Measurements from ENCODE around the gene MAN1C1.

Gene MAN1C1

DNA sequence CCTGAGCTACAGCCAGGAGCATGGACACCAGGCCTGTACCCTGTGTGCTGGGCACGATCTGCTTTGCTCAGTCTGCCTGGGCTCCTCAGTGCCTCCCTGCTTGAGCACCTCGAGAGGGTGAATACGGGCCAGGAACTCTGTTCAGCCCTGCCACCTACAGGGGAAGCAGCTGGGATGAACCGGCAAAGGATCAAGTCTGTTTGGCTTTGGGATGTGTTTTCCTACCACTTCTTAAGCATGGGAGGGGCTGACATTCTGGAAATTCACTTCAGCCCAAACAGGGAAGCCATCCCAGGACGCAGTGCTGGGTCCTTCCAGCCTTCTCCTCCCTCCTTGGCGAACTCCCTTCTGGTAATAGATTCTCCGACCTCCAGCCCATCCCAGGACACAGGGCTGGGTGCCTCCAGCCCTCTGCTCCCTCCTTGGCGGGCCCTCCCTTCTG lies 127.6 kb downstream of the MAN1C1 start:
- peak; percentile 54 for DNase-seq

DNA sequence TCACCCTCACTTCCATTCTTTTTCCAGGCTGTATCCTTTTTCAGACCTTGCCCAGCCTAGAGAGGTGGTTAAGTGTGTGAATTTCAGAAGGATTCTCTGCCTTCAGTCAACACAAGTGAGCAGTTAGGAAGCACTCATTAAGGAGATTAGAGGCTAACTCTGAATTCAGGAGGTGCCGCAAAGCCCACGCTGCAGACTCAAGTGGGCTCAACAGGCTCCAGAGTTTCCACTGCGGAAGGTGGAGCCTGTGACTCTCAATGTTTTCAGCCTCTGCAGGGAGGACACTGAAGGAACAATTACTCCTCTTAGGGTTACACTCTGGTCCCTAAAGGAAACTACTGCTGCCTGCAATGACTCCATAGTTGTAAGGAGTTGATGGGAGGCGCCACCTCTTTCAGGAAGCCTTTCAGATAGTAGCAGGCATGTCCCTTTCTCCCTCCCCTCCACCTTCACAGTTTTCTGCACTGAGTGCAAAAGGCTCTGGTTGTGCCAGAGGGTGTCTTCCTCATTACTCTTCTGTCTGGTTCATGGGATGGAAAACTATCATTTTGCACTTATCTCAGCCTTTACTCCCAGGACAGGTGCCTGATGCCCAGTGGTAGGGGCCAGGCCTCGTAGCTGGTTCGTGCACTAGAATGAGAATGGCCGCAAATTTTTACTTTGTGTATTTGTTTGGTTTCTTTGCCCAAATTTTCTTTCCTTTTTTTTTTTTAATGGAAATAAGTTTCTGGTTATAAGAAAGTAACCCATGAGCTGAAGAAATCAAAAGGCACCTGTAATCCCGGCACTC lies 128.2 kb downstream of the MAN1C1 start:
- DNase-seq = no peak

DNA sequence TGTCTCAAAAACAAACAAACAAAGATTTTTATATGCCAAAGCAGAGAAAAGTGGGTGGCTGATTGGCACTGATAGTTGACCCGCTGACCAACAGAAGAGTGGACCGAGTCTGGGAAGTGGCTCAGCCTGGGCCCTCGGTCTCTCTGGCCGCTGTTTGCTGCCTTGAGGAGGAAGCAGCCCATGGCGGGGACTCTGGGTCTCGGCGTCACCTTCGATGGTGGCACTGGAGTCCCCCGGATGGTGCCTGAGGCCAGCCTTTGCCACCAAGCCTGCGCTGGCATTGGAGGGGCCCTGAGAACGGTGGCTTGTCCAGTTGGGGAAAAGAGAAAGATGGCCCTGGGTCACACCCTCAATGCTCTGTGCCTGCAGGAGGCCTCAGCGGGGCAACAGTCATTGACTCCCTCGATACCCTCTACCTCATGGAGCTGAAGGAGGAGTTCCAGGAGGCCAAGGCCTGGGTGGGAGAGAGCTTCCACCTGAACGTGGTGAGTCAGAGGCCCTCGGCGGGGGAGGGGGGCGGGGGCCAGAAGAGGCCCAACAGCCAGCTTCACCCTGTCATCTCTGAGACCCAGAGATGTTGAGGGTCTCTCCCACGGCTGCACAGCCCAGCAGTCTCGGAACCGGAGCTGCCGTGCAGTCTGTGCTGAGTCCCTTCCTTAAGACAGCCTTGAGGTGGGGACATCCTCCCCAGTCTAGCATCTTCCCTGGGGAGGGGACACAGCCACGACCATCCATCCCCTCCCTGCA lies 129.9 kb downstream of the MAN1C1 start:
- no peak for DNase-seq

DNA sequence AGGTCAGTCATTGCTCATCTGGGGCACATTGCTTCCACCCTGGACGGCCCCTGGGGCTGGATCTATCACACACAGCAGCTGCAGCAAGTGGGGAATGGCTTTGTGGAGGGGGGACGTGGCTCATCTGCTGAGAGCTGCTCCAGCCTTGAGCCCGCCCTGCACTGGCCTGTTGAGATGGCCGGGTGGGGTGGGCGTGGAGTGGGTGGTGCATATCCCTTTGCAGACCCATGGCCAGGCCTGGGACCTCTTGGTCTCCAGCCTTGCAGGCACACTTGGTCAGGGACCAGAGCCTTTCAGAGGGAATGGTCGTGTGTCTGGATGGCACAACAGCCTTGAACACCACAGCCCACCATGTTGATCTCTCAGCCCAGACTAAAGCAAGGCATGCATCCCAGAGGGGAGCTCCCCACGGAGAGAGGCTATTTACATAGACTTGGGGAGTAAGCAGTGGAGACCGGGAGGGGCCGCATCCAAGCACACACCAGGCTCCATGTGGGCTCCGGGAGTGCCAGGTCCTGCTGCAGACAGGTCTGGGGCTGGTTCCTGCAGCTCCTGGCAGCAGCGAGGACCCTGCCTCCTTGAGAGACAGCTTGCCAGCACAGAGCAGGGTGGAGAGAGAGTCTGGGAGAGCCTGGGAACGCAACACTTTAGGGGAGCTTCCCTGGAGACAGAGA lies 130.6 kb downstream of the MAN1C1 start:
- no peak for DNase-seq

DNA sequence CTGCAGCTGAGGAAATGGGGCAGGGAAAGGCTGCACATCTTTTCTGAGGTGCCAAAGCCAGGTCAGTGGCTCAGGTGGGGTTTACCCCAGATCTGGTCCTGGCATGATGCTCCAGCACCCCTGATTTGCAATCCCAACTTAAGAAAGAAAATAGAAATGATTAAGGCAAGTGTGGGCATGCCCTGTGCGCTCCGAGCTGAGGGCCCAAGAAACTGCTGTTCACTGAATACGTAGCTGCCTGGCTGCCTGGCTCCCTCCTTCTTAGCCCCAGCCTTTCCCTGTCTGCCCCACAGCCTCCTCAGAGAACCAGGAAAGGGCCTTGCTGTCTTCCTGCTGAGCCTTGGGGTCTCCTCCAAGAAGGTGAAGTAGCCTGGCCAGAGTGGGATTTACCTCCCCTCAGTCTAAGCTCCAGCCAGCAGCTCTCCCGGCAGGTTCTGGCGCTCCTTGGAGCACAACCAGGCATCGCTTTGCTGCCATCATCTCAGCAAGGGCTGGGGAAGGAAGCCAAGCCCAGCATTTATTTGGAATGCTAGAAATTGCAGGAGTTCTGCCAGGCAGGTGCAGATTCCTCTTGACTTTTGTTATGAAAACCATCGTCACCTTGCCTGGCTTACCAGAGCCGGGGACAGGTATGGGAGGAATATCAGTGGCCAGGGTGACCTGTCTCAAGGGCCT lies 132.1 kb downstream of the MAN1C1 start:
- DNase-seq = no peak

DNA sequence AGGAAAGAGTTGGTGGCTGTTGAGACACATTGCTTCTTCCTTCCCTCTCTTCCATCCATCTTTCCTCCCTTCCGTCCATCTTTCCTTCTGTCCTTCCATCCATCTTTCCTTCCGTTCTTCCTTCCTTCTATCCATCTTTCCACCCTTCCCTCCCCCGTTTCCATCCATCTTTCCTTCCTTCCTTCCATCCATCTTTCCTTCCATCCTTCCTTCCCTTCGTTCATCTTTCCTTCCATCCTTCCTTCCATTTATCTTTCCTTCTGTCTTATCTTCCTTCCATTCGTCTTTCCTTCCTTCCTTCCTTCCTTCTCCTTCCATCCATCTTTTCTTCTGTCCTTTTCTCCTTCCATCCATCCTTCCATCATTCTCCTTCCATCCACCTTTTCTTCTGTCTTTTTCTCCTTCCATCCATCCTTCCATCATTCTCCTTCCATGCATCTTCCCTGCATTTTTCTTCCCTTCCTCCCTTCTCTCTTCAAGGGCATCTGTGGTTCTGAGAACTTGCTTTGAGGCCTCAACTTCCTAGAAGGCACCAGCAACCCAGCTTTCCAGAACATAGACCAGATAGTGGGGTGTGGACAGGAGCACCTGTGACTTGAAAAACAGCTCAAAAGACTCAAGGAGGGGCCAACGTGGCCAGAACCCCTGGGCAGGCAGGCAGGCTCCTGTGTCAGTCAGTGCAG lies 134.5 kb downstream of the MAN1C1 start:
- DNase-seq = no peak

DNA sequence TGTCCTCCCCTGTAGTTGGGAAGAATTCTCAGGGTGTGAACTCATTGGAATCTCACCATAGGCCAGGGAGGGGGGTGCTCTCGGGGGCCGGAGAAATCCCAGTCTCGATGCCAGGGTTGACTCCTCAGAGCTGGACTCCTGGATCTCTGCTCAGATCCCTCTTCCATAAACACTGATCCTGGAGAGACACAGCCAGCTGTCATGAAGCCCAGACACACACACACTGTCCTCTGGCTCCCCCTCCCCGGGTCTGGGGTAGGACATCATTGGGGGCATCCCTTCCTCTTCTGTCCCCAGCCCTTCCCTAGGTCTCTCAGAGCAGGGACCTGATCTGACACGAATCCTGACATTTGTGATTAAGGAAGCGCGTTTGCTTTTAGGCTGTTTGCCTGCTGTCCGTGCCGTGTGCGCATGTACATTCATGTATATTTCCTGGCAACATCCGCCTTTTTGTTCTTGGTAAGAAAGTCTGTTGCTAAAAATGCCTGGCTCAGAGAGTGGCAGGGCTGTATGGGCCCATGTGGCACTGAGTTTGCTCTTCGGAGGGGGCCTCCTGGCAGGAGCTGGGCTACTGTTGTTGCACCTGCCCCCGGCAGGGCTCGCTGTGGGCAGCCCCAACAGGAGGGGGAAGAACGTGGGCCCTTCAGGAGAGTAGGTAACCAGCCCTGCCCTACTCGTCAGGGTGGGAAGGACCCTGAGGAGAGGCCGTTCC lies 138.0 kb downstream of the MAN1C1 start:
- DNase-seq = no peak

DNA sequence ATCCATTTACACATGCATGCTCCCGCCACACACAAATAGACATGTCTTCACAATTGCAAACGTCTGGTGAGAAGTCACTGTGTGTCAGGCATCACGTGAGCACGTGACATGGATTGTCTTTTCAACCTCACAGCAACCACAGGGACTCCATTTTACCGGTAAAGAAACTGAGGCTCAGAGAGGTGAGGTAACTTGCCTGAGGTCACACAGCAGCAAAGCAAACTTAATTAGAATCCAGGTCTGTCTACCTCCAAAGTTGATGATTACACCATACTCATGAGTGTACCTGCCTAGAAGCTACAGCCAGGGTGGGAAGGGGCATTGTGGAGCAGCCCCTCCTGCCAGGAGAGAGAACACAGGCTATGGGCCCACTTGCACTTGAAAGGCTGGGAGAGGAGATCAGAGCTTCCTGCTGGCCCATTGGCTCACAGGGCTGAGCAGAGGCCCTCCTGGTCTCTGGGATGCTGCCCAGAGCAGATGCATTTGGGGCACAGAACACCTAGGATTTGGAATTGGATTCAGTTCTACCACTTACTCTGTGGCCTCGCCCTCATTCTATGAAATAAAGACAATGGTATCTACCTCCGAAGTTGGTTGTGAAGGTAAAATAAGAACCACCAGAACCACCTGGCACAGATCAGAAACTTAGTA lies 139.0 kb downstream of the MAN1C1 start:
- DNase-seq = no peak

DNA sequence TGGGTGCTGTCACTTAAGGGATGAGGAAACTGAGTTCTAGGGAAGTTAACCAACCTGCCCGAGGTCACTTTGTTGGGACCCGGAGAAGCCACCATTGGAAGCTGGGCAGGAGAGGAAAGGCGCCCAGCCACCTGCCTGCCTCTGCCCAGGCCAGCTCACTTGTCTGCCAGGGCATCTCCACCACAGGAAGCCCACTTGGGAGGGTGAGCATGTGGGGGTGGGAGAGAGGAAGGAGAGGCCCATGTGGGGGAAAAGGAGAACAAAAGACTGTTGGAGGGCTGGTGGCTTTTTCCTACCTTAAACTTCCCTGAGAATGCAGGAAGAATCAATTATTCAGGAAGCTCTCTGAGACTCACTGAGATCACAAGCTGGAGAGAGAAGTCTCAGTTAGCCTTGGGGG lies 139.6 kb downstream of the MAN1C1 start:
- no peak for DNase-seq

DNA sequence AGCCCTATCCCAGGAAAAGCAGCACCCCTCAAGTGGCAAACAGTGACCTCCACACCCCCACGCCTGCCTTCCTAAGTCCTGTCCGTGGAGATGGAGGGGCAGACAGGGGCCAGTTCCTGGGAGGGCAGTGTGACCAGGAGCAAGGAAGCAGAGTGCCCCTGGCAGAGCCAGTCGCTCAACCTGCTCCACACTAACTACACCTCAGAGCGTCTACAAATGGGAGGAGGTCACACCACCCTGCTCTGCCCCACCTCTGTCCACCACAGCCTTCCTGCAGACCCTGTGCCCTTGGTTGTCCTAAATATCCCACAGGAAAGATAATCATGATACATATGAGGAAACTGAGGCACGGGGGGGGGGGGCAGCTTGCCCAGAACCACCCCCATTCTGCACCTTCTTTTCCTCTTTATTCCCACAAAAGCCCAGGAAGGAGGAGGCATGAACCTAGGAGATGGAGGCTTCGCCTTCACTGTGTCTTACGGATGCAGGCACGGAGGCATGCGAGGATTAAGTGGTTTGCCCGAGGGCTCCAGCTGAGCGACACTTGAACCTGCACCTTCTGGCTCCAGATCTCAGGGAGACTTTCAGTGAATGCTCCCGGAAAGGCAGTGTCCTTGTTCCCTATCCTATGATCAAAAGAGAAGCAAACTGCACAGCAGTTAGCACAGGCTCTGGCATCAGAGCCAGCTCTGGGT lies 140.7 kb downstream of the MAN1C1 start:
- DNase-seq = no peak

DNA sequence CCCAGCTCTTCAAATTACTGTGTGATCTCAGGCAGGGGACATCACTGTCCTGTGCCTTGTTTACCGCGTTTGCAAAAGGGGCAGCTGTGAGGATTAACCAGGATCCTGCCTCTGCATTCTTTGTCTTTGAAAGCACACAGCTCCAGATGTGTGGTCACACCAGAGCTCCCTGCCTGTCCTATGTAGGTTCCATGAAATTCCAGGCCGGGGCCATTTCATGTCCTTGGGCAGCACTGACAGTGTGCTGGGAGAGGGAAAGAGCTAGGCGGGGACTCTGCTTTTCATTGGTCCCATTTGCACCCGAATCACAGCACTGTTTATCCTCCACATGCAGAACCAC lies 141.2 kb downstream of the MAN1C1 start:
- DNase-seq = no peak

DNA sequence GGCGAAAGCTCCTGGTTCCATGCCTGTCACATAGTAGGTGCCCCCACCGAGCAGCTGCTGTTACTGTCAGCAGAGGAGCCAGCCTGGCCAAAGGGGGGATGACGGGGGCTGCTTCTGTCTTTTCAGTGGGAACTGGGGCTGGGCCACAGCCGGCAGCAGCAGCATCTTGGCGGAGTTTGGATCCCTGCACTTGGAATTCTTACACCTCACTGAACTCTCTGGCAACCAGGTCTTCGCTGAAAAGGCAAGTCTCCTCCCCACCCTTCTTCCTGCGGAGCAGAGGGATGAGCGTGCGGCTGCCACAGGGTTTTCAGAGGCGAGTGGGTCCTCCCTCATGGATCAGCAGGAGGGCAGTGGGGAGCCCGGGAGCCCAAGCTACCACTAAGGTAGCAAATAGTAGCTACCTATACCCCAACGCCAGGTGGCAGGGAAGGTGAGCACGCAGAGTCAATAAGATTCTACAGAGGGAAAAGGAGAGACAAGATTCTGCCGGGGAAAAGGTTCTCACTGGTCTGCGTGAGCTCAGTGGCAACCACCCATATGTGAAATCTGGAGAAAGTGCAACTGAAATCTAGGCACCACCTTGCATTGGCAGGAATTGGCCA lies 142.0 kb downstream of the MAN1C1 start:
- no peak for DNase-seq

DNA sequence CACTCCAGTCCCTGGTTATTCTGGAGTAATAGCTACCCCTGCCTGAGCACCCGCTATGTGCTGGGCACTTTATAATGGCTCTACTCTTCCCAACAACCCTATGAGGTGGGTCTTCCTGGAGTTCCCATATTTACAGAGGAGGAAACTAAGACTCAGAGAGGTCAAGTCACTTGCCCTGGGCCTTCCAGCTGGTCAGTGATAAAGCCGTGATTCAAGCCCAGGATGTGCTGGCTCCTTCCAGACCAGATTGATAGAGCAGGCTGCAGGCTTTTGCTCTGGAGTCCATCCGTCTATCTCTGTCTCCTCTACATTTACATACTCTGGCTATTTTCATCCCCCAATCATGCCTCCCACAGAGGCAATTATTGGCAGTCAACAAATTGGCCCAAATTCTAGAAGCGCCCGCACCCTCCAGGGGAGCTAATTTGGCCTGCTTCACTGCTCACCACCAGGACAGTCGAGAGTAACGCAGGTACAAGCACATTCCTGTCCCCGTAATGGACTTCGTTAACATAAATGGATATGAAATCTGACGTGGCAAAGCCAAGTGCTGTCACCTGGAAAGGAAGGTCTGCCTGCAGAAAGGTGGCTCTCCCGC lies 143.6 kb downstream of the MAN1C1 start:
- no peak for DNase-seq

DNA sequence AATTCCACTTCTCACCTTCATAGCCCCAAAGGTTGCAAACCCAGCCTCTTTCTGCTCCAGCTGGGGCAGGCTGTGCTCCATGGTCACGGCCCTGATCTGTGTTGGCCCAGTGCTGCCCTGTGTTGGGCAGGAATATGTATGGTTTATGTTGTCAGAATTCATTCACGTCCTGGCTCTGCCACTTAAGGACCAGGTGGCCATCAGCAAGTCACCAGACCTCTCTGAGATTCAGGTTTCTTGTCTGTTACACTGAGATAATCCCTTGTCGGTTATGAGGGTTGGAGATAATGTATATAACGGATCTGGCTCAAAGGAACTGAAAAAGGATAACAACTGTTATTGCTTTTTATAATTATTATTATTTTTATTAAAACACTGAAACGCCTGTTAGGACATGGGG lies 144.3 kb downstream of the MAN1C1 start:
- no peak for DNase-seq

DNA sequence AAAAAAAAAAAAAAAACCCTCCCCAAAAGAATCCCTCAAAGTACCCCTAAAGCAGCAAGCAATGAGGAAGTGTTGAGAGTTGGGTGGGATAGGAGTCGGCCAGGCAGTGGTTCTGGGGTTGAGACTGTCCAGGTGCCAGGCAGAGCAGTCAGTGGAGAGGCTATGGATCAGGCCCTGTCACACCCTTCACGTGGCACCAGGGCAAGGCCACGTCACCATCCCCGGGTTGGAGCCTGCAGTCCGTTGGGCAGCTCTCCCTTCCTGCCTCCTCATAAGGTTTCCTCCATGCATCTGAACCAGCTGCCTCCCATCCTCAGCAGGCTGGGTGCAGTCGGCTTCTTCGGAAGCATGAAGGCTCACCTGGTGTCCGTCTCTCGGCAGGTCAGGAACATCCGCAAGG lies 146.9 kb downstream of the MAN1C1 start:
- no peak for DNase-seq

DNA sequence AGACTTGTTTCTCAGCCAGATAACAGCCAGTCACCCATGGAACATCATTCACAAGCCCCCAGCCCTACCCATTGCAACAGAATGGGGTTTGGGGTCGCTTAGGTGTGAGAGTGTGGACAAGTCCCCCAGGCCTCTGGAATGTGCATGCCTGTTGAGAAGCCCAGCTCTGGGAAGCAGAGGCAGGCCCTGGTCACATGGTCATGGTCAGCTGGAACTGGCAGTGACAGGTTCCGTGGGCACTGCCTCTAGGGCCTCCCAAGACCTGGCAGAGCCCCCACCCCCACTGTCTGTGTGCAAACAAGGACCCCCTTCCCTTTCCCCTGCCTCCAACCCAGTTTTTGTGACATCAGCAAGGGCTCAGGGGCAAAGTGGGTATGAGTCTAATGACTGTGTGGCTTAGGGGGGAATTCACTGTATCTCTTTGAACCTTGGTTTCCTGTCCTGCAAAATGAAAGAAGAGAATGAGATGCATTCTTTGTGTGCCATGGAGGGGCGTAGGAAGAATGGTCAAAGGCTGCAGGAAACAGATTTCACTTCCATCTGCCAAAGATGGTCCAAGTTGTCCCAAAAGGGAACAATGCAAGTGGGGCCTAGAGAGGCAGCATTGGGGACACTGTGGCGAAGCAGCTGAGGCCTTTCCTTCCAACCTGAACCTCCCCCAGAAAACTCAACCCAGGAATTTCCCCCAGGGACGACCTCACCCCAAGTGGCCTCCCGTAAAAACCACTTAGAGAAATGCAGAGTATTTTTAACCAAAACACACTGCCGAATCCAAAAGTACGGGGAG lies 148.7 kb downstream of the MAN1C1 start:
- no peak for DNase-seq

DNA sequence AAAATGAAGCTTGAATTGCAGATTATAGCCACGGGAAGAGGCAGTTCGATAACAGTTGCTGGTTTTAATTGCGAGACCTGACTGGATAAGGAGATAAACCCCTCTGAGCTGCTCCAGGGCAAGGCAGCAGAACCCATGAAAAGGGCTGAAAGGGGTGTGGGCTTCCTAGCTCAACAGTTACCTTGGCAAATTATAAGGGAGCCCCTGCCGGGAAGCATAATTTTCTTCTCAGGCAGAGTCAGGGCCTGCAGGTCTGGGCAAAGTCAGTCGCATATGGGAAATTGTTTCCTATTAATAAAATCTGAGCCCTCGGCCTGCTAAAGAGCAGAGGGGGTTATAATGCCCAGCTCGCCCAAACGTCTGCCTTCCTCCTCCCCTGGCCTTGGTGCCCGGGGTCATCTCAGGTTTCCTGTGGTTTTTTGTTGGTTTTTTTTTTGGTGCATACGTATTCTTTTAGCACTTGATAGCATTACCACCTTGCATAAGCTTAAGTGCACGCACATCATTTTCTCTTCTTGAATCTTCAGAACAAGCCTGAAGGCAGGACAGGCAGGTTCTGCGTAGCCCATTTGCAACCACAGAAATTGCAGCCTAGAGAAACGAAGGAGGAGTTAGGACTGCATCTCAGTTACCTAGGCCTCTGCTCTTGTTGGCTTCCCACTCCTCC lies 149.5 kb downstream of the MAN1C1 start:
- no peak for DNase-seq

DNA sequence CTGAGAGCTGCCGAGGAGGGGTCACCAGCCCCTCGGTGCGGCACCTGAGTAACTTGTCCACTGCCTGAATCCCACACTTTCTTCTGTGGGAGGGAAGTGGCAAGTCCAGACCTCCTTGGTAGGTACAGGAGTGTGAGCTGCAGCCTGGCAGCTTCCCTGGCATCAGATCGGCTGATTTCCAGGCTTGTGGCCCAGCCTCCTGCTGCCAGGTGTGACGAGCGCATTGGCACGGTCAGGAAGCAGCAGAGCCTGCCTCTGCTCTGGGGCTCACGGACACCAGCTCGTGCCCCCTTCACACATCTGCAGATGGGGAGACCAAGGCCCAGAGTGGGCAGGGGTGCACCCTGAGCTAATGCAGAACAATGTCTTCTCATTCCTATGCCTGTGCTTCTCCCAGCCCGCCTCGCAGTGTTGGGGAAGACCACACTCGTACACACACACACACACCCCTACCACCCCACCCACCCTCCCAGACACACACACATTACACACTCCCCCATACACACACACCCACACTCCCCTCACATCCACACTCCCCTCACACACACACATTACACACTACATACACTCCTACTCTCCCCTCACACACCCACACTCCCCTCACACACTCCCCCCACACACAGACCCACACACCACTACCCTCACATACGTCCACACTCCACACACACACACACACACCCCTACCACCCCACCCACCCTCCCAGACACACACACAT lies 150.3 kb downstream of the MAN1C1 start:
- no peak for DNase-seq

Measured in fibroblast of skin of right quadriceps (primary cell).